Fibroblast of skin of right quadriceps (primary cell): Measurements from ENCODE around the gene TNFRSF1A.

Experiments used
- DNase-seq: peaks from one replicate; pipeline ENCODE4 v3.0.0-alpha.2; 2013

The TNFRSF1A gene

DNA sequence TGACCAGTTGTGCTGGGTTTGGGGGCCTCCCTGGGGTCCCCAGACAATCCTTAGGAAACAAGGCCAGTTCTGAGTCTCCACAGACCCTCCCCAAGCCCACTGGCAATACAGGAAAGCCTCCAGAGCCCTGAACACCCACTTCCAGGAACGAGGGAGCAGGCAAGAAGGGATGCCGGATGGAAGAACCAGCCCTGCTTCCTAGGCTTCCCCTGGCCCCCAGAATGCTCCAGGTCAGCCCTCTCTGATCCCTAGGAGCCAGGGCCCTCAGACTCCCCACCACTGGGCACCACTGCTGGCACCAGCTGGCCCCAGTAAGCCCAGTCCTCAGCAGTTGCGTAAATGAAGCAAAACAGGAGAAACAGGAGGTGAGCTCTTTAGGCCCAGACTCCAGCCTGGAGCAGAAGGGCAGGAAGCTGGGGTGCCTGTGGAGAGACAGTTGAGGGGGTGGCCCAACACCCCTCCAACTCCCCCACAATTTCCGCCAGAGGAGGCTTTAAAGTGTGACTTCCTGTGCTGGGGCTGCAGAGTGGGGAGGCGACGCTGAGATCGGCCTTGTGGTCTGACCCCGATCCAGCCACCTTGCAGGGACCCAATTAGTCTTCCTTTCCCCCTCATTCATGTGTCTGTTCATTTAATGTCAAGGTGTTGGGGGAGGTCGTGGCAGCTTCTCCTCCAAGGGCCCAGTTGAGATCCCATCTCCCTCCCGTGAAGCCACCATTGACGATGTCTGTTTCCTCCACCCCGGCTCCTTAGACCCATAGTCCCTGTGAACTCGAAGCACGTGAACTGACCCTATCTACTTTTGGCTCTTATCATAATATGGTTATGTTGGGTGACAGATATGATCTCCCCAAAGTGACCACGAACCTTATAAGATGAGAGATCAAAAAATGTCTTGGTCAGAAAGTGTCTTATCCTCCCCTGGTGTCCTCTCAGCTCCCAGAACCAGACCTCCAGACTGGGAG, 4.7 kb downstream of the TNFRSF1A start:
- DNase-seq, result no peak

DNA sequence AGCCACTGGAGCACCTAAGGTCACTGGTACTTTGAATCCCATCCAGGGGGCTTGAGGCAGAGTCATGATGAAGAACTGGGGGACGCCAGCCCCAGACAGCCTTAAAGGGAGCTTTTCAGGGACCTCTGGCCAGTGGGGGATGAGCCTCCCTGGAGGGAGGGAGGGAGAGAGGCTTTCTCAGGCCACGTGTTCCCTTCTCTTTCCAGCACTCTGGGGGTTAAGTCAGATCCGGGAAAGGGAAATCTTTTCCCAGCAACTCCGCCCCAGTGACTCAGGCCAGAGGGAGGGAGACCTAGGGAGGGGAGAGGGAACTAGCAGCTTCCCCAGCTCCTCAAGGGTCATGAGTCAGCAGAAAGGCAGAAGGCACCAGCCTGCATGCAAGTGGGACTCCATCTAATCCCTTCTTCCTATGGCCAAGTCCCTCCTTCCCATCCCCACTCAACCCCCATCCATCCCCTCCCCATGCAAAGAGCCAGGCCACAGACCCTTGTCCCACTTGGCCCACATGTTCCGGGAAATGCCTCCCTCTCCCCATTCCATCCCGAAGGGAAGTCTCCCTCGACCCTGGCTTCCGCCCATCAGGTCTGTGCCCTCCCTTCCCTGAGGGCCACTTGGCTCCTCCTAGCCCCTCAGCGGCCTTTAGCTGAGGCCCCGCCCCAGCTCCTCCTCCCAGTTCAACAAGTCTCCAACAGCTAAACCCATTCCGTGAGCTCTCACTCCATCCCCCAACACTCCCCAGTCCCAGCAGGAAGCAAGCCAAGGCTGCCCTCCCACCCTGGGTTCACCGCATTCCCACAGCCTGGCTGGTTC, 5.6 kb downstream of the TNFRSF1A start:
- DNase-seq, result peak; percentile 100

DNA sequence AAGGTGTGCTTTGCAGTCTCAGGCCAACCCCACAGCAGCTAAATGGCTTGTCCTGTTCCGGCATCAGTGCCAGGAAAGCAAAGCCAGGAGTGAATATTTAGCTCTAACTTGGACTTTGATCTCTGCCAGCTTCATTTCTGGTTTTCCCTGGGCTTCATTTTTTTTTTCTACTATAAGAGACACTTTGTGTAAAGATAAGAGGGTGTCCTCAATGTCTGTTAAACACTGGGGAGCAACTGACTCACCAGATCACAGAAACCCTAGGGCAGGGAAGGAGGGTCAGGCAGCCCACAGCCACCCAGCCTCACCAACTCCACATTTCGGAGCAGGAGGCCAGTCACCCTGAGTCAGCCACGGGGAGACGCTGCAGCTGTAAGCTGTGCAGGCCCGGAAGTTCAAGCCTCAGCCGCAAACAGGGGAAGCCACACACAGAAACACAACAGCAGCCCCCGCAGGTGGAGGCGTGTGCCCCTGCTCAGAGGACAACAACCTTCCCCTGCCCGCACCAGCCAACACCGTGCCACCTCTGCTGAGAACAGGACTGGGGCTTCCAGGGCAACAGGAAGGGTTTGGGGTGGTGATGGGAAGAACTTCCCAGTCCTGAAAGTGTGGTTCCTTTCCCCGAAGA, 6.3 kb downstream of the TNFRSF1A start:
- DNase-seq, result peak; percentile 82

DNA sequence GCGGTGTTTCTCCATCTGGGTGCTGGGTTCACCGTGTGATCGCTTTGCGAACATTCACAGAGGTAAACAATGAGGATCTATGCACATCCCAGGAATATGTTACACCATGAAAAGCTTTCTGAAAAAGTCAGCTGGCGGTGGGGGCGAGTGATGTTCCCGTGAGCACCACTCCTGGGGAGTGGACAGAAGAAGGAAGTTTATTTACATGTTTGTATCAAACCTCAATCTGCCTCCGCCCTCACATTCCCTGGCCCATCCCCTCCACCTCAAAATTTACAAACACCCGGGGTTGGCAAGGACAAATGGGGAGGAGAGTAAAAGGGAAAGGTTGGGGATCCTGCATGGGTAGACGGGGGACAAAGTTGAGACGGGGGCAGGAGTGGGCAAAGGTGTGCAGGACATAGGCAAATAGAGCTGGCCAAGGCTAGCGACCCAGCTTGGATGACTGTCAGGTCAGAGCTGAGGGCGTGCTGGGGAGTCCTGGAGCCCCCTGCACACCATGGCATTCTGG, 6.9 kb downstream of the TNFRSF1A start:
- no peak for DNase-seq

DNA sequence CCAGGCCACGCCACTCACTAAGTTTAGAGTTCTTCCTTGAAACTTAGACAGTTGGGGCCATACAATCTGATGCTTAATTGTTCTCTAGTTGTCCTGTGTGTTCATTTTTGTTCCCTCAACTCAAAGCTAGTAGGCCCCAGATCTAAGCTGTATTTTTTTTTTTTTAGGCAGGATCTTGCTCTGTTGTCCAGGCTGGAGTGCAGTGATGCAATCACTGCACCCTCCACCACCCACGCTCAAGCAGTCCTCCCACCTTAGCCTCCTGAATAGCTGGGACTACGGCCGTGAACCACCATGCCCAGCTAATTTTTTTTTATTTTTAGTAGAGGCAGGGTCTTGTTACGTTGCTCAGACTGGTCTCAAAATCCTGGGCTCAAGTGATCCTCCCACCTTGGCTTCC, 7.5 kb downstream of the TNFRSF1A start:
- no peak for DNase-seq

DNA sequence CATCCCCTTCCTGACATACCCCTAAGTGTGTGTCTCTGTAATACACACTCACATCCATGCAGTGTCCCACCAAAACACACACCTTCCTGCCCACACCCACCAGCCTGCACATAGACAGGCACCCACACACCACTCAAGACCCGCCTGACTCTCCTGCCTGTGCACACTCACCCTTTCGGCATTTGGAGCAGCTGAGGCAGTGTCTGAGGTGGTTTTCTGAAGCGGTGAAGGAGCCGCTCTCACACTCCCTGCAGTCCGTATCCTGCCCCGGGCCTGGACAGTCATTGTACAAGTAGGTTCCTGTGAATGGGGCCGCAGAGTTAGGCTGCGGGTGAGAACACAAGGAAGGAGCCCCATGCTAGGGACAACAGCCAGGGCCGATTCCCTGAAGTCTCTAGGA, 8.3 kb downstream of the TNFRSF1A start:
- DNase-seq, result peak; percentile 71

DNA sequence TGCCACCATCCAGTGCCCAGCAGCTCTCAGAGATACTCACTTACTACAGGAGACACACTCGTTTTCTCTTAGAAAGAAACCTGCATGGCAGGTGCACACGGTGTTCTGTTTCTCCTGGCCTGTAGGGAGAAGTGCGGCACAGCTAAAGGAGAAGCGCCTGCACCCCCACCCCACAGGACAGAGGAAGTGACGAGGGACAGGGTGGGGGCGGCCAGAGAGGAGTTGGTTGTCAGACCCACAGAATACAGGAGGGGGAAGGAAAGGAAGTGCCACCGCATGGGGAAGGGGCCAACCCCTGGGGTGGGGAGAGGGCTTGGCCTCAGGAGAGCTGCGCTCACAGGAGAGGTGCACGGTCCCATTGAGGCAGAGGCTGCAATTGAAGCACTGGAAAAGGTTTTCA, 8.8 kb downstream of the TNFRSF1A start:
- no peak for DNase-seq

DNA sequence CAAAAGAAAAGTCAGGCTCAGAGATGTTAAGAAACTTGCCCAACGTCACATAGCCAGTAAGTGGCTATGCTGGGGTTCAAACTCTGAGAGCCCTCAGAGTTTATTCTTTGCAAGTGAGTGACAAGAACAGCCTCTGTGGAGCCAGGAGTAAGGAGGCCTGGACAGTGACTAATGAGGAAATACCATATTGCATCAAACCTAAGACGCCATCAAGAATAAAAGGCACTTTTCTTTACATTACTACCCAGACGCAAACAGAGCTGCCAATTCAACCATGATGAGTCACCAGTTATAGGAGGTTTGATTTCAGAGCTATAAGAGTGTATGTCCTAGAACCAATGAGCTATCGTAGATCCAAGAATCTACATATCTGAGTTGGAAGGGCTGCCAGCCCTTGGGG, 9.4 kb downstream of the TNFRSF1A start:
- peak; percentile 94 for DNase-seq

DNA sequence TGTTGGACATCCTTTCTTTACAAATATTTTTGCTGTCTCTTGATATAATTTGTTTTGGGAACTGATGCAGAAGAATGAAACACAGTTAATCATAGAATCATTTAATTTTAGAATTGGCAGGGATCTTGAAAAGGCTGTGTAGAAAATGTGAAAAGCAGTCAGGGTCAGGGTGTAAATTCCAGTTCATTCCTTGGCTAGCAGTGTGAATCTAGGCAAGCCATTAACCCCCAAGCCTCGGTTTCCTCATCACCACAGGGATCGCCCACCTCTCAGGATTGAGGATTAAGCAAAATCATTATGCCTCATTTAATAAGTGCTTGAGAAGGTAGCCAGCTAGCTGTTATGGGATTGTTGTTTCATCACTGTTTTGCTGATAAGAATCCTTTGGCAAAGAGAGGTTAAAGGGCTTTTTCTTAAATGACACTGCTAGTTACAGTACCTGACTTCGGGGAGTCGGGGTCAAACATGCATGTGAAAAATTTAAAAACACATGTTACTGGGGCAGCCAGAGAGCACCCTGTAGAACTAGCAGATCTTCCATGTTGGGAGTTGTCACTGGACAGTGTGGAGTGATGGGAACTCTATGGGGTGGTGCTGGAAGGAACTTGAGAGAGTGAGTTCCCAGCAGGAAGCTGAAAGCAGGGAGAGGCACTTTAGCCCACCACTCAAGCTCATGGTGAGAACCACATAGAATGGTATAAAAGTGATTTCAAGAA, 10.7 kb downstream of the TNFRSF1A start:
- no peak for DNase-seq

DNA sequence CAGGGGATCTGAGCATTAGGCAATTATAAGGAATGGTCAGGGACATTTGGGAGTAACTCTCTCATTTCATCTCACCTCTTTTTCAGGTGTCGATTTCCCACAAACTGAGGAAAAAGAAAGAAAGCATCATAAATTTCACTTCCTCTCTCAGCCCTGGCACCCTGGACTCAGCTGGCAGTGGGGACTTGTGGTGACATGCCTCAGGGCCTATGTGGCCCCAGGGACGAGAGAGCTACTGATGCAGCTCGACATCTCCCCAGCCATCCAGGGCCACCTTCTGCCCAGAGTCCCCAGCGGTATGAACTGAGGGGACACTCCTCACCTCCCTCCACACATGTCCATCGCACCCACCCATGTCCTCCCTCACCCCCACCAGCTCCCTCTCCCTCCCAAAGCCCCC, 11.7 kb downstream of the TNFRSF1A start:
- DNase-seq, result no peak

DNA sequence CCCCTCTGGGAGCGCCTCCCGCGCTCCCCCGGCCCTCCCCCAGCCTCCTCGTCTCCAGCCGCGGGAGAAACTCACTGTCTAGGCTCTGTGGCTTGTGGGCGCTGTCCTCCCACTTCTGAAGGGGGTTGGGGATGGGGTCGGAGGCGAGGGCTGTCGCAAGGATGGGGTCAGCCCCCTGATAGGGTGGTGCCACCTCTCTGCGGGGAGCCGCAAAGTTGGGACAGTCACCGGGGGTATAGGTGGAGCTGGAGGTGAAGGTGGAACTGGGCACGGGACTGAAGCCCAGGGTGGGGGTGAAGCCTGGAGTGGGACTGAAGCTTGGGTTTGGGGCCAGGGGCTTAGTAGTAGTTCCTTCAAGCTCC, 12.2 kb downstream of the TNFRSF1A start:
- no peak for DNase-seq

DNA sequence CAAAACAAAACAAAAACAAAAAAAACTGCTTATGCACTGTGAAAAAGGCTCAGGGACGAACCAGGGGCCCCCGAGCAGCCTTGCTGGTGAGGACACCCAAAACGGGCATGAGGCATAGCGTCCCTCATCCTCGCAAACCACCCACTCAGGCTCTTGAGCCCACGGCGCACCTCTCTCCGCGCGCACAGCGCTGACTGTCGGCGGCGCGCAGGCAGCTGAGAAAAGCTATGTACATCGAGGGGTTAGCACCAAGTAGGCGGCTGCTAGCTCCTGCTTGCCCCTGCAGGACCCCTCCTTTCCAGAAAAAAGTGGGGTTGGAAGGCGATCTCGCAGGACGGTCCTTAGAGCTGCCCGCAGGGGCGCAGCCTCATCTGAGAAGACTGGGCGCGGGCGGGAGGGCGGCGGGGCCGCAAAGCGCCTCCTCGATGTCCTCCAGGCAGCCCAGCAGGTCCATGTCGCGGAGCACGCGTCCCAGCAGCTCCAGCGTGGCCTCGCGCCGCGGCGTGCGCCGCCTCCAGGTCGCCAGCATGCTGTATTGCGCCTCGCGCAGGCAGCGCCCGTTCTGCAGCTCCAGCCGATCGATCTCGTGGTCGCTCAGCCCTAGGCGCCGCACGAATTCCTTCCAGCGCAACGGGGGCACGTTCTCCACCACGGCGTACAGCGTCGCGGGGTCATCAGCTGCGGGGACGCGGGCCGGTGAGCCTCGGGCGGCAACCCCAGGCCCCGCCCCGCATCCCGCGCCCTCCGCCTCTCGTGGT, 12.8 kb downstream of the TNFRSF1A start:
- DNase-seq, result no peak

DNA sequence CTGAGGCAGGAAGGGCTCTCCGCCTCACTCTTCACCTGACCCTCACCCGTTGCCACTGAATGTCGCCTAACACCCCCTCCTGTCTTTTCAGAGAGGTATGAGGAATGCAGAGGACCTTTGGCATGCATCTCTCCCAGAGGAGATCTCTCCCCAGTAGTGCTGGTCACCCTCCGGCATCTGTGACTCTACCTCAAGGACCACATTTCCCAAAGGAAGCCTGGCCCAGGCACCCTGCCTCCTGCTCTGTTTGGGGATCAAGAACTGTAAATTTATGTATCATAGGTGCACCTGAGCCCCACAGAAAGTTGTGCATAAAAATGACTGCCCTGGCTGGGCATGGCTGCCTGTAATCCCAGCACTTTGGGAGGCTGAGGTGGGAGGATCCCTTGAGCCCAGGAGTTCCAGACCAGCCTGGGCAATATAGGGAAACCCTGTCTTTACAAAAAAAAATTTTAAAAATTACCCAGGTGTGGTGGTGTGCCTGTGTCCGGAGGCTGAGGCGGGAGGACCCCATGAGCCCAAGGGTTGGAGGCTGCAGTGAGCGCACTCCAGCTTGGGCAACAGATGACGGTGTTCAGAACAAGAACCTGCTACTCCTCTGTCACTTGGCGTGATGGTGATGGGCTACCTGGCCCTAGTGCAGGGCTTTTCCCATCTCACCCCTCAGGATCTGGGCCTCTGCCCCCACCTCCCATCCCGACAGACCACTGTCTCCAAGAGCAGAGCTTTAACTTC, 13.7 kb downstream of the TNFRSF1A start:
- no peak for DNase-seq

DNA sequence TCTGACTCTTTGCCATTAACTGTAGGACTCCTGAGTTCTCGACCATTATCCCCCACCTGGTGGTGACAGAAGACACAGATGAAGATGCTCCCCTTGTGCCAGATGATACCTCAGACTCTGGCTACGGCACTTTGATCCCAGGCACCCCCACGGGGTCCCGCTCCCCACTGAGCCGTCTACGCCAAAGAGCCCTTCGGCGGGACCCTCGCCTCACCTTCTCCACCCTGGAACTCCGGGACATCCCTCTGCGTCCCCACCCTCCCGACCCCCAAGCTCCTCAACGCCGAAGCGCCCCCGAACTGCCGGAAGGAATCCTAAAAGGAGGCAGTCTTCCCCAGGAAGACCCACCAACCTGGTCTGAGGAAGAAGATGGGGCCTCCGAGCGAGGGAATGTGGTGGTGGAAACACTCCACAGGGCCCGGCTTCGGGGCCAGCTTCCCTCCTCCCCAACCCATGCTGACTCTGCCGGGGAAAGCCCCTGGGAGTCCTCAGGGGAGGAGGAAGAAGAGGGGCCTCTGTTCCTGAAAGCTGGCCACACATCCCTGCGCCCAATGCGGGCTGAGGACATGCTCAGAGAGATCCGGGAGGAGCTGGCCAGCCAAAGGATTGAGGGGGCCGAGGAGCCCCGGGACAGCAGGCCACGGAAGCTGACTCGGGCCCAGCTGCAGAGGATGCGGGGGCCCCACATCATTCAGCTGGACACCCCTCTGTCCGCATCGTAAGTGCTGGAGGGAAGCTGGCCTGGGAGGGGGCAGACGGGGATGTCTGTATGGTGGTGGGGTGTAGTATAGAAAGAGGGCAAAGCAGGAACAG, 14.4 kb downstream of the TNFRSF1A start:
- DNase-seq, result no peak

DNA sequence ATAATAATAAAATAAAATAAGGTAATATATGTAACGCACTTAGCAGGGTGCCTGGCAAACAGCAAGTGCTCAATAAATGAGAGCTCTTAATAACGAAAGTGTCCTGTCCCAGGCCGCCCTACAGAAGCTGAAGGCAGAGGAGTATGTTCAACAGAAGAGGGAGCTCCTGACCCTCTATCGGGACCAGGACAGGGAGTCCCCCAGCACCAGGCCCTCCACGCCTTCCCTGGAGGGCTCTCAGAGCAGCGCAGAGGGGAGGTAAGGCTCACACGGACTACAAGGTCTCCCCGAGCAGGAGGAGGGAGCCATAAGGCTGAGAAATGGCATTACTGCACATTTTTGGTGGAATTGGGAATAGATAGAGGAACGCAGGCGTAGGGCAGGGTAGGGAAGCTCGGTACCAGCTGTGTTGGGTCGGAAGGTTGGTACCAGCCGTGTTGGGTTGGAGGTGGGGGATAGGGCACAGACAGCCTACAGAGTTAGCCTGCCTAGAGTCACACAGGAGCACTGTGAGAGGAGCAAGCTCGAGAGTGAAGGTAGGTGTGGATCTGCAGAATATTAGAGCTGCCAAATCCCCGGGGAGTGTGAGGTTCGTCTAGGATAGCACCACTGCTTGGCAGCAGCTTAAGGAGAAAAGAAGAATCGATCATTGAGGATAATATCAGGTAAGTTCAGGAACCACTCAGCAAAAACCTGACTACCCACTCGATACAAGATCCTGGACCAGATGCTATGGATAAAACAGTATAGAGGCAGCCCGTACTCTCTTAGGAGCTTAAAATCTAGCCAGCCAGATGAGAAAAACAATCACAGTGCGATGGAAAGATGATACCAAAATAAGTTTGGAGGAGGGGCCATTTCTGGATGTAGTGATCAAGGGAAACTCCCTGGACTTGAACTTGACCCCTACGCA, 15.3 kb downstream of the TNFRSF1A start:
- DNase-seq, result peak; percentile 71

DNA sequence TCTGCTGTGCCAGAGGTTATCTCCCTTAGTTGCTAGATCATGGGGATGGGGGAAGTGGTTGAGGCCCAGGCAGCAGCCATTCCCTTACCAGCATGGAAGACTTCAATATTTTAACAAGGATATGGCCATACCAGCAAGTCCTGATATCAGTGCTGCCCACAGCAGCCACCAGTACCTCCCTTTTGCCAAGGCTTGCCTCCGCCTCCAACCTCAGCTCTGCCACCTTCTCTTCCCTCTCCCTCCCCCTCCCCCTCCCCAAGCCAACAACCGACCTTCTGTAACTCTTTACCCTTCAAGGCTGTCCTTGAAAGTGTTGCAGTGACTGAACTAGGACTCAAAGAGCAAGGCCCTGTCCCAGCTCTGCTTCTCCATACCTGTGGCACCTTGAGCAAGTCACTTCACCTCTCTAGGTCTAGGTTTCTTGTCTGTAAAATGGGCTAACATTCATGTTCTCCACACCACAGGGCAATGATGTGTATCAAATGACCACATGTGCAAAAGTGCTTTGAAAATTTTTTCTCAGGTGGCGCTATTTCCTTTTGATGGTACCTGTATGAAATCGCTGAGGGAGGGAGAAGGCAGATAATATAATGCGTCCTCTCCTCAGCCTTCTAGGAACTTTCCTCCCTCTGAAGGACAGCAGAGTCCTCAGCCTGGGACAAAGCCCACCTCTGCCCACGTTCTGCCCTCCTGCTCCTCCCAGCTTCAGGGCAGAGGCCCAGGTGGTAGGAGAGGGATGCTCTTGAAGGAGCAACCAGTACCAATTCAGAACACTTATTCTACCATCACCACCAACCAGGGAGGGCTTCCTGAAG, 16.7 kb downstream of the TNFRSF1A start:
- DNase-seq, result no peak

DNA sequence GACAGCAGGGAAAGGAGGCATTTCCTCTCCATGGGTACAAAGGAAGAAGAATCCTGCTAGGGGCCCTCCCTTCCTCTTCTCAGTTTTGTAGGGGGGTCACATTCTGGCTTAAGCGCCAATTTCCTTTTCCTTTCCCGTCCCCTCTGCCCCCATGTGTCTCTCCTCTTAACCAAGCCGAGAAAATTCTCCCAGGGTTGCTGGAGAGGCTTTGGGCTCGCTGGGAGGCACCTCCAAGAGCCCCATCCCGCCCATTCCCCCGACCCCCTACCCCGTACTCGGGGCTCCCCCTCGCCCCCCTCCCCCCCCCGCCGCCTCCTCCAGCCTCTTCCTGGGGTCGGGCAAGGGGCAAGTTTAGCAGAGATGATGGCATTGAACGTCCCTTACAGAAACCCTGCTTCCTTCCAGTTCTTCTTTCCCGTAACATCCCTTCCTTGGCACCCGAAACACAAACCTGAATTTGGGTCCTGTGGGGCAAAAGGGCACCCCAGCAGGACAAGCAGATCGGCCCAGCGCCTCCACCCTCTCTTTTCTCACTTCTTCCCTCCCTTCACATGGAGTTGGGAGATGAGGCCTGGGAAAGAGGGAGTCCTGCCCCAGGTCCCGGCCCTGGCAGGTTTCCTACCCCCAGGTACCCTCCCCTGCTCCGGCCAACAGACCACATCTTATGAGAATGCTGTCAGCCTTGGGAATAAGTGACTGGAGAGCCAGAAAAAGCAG, 17.7 kb downstream of the TNFRSF1A start:
- no peak for DNase-seq
